GM04503 (cell line): ENCODE measurements around the gene IGF2BP3.

Source experiments
- DNase-seq: peaks from one replicate; pipeline ENCODE4 v3.0.0-alpha.2; 2012; ENCODE audit warnings: low read depth

IGF2BP3 gene

DNA sequence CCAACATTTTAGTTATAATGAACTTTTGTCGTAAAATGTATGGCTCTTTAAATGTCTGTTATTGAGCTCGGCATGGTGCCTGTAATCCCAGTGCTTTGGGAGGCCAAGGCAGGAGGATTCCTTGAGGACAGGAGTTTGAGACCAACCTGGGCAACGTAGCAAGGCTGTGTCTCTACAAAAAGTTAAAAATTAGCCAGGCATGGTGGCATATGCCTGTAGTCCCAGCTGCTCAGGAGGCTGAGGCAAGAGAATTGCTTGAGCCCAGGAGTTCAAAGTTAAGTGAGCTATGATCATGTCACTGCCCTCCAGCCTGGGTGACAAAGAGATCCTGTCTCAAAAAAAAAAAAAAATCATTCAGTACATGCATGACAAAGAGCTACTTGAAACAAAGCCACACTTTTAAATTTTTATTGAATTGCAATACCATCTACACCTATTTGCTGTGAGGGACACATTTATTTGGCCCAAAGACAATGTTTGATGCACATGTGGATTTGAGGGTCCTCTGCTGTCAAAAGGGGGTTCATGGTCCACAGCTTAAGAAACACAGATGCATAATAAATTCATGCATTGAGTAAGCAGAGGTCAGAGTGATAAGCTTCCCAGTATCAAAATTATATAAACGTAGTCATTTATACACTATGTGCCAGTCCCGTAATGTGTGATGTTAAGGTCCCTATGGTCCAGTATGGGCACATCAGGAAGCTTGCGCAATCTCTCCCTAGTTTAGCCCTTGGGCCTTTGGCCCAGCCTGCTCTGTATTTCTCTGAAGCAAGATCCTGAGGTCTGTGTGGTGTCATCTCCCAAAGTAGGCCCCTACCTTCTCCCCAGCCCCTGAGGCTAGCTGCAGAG, 175.5 kb downstream of the IGF2BP3 start:
- DNase-seq, result no peak

DNA sequence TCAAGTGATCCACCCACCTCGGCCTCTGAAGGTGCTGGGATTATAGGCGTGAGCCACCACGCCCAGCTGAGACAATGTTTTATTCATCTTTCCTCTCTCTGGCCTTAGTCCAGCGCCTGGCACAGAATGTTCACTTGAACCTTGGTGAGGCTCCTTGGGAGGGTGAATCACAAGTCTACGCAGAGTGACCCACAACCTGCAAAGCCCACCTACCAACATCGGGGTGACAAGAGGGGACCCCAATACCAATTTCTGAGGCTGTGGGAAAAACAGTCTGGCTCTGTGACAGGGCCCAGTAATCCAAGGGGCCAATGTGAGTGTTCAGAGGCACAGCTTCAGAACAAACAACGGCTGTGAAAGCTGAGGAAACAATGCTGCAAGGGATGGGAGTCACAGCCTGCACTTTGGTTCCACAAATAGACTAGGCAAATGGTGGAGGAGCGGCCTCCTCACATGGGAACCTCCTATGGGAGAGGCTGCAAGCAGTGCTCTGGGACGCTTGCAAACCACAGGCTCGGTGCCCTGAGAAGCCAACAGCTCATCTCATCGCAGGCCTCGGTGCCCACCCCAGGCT, 176.7 kb downstream of the IGF2BP3 start:
- no peak for DNase-seq

DNA sequence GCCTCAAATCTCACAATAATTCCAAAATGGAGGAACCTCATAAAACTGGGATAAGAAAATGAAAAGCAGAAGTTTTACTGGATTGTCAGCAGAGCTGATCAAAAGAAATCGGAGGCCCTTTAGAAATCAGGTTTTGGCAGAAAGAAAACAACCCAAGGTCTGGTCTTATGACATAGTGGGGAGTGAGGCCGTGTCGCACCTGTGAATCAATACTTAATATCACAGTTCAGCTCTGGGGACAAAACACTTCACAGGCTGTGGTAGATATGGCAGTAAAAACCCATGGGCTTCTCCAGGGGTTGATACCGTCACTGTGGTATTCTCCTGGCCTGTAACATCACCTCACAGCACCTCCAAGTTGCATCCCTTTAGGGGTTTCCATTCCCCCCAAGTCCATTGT, 177.7 kb downstream of the IGF2BP3 start:
- no peak for DNase-seq

DNA sequence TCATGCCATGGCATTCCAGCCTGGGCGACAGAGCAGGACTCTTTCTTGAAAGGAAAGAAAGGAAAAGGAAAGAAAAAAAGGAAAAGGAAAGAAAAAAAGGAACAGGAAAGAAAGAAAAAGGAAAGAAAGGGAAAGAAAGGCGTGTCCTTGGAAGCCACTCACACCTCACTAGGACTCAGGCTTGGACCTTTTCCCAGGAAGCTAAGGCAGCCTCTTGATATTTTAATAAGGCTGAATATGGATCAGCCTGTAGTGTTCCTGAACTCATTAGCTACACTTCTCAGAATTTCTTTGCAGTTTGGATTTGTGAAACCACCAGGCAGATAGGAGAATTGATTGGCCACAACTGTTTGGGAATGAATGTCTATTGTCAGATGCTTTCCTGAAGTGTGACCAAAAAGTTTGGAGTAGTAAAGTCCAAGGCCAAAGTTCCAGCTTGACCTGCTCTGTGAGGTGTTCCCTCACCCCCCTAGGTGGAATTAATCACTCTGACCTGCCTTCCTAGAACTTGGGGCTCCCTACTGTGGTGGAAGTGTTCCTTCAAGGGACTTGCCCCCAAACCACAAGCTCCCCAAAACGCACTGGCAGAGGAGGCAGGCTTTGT, 178.2 kb downstream of the IGF2BP3 start:
- DNase-seq, result no peak

DNA sequence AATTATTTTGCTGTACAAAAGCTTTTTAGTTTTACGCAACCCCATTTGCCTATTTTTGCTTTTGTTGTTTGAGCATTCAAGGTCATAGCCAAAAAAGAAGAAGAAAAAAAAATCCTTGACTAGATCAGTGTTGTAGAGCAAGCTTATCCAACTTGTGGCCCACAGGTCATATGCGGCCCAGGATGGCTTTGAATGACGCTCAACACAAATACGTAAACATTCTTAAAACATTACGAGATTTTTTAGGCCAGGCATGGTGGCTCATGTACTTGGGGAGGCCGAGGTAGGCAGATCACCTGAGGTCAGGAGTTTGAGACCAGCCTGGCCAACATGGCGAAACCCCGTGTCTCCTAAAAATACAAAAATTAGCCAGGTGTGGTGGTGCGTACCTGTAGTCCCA, 179.3 kb downstream of the IGF2BP3 start:
- DNase-seq, result no peak

DNA sequence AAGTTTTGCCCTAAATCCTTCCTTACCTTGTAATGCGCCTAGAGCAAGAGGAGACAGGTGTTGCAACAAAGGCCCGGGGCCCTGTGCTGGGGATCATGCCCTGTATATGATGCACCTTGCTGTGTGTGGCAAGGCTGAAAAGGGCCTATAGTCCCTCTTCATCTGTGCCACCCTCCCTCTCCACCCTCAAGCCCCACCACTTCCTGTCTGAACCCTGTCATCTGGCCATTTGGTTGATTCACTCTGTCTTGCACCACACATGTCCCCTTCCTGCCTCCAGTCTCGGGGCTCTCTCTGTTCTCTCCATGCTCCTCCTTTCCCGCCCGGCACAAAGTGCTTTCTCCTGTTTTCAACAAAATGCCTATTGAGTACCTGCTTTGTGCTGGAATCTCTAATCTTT, 182.7 kb downstream of the IGF2BP3 start:
- DNase-seq, result no peak

DNA sequence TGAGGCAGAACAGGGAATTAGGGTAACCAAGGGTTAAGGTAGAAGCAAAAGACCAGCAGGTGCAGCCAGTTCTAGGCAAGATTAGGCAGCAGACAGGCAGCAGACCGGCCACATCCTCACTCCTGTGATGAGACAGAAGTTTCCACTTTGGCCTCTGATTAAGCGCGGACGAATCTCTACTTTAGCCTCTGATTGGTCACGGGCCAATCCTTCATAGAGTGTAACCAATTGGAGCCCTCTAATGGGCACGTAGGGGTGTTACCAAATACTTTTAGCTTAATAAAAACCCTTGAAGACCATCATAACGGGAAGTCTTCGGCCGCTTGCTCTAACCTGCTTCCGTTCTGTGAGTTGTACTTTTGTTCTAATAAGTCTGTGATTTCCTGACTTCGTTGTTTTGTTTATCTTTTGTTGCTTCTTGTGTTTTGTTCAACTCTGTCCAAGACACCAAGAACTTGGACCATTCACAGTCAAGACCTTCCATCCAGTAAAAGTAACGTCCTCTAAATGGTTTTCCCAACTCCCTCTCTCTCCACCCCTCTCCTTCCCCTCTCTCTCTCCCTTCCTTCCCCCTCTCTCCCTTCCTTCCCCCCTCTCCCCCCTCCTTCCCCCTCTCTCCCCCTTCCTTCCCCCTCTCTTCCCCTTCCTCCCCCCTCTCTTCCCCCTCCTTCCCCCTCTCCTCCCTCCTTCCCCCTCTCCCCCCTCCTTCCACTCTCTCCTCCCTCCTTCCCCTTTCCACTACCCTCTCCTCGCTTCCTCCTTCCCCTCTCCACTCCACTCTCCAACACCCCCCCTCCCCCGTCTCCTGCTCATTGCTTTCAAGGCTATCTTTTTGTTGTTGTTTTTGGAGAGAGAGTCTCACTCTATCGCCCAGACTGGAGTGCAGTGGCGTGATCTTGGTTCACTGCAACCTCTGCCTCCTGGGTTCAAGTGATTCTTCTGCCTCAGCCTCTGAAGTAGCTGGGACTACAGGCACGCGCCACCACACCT, 184.3 kb downstream of the IGF2BP3 start:
- no peak for DNase-seq

DNA sequence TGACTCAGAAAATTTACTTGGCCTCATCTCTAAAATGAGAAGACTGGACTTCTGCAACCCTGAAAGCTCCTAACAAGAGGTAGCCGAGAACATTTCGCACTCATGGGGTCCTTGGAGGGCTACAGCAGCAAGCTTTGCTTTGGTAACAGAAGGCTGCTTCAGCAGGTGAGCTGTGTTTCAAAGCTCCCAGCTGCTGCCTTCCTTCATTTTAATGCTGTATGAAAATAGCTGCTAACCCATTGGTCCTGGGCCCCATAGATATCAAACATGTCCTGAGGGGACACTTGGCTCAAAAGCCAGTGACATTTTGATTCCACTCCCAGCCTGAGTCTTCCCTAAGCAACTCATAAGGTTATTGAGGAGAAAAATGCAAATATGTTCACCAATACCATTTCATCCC, 185.4 kb downstream of the IGF2BP3 start:
- no peak for DNase-seq

DNA sequence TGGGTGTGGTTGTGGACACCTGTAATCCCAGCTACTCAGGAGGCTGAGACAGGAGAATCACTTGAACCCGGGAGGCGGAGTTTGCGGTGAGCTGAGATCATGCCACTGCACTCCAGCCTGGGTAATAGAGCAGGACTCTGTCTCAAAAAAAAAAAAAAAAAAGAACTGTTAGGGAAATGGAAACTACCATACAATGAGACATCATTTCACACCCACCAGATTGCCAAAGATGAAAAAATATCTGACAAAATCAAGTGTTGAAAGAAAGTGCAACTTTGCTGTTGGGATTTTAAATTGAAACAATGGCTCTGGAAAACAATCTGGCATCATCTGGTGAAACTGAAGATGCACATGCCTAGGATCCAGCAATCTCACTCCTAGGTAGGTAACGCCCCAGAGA, 187.2 kb downstream of the IGF2BP3 start:
- no peak for DNase-seq

DNA sequence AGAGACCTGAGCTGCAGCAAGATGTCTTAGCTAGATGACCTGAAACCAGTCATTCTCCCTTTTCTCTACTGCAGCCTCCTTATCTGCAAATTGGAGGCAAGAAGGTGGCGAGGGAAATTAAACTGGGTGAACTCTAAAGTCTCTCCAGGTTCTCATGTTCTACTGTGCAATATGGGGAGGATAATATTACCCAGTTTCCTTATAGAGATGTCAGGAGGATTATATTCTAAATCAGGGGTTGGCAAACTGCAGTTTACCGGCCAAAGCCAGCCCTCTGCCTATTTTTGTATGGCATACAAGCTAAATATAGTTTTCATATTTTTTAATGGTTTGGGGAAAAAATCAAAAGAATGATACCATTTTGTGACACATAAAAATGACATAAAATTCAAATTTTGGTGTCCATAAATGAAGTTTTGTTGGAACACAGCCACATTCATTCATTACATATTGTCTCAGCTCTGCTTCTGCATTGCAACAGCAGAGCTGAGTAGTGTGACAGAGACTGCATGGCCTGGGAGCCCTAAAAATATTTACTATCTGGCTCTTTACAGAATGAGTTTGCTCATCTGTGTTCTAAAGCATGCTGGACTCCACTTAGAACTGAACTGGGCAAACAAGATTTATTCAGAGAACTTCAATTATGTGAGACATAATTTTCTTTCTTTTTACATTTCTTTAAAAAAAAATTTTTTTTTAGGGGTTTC, 190.3 kb downstream of the IGF2BP3 start:
- DNase-seq, result no peak

DNA sequence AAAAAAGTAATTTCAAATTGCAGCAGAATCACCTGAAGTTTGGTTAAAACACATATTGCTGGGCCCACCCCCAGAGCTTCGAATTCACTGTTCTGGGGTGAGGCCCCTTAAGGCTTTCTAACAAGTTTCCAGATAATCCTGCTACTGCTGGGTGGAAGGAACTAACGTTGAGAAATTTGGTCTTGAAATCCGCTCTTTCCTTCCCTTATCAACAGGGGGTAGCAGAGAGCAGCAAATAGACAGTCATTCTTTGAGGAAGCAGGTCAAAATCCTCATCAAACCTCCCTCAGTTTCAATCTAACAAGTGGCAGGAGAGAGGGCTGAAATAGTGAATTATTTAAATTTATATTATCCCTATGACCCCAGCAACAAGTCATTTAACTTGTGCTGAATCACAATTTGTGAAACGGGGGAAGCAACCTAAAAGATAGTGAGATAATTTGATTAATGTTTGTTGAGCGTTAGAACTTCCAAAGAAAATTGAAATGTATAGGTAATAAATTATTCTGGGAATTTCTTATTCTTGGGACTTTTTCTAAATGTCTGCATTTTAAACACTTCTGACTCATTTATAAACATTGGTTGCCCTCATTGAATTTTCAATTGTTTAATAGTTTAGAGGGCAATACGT, 192.8 kb downstream of the IGF2BP3 start:
- DNase-seq, result peak; percentile 27

DNA sequence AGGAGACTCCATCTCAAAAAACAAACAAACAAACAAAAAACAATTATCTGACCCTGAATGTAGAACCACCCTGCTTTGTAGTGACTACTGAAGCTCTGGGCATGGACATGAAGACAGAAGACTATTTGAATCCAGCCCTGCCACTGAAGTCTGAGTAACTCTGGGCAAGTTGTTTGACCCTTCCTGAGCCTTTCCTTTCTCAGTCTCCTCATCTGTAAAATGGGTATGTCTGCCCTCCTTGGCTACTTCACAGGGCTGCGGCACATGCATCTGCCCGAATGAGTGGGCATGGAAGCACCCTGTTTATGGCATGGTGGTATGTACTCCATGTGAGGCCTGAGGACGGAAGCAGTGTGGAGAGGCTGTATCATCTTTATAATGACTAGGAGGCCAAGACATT, 193.3 kb downstream of the IGF2BP3 start:
- no peak for DNase-seq

DNA sequence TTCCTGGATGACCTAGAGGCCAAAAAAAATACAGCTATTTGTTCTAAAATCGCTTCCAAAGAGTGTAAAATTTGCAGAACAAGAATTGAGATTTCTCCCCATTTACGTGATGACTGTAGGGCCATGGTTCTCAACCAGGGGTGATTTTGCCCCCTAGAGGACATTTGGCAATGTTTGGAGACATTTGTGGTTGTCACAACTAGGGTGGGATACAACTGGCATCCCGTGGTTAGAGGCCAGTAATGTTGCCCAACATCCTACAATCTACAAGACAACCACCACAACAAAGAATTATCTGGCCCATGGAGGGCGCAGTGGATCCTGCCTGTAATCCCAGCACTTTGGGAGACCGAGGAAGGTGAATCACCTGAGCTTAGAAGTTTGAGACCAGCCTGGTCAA, 193.9 kb downstream of the IGF2BP3 start:
- DNase-seq, result no peak

DNA sequence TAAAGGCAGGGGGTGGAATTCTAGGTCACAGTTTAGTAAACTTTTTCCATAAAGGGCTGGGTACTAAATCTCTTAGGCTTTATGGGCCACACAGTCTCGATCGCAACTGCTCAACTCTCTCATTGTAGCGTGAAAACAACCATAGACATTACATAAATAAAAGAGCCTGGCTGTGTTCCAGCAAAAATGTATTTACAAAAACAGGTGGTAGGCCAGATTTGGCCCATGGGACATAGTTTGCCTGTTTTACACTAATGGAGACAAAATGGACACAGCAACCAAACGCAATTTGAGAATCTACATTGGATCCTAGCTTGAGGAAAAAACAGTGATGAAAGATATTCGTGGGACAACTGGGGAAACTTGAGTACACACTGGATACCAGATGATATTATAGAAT, 194.4 kb downstream of the IGF2BP3 start:
- DNase-seq, result no peak

DNA sequence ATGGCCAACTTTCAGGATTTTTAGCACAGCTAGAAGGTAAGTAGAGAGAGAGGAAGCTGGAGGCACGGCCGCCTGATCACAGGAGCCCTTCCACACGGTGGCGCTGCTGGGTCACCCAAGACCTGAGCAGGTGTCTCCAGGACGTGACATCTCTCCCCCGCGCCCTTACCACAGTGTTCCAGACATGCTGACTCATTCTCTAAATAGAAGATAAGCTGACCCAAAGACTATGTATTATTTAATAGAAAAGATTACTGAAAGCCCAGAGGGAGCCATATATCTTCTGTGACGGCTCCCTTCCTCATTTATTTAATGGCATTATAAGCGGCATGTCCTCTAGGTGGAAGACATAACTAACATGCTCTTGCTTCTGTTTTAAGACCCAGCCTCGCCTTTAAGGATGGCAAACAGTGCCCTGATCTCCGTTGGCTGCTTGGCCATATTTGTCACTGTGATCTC, 197.1 kb downstream of the IGF2BP3 start:
- DNase-seq, result peak; percentile 10

DNA sequence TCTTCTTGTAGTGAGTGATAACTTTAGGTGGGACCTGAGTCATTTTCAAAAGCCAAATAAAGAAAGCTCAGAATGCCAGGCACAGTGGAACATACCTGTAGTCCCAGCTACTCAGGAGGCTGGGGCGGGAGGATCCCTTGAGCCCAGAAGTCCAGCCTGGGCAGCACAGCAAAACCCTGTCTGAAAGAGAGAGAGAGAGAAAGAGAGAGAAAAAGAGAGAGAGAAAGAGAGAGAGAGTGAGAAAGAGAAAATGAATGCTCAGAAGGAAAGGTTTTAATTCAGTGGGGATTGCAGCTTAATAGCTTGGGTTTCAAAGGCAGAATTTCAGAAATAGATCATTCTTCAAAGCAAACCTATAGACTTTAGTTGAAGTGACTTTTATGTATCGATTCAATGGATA, 198.0 kb downstream of the IGF2BP3 start:
- DNase-seq, result no peak

DNA sequence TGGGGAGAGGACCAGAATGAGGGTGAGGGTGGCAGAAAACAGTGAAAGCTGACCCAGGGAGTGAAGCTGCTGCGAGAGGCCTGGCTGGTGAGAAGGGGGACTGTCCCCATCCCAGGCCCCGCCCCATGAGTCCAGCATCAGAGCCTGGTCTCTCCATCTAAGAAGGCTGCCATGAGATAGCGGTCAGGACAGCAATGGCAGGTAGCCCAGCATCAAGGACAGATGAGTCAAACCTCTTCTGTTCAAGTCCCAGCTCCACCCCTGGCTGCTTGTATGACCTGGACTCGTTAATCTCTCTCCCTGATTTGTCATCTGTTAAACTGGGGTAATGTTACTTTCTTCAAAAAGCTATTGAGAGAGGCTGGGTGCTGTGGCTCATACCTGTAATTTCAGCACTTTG, 201.5 kb downstream of the IGF2BP3 start:
- DNase-seq, result no peak

DNA sequence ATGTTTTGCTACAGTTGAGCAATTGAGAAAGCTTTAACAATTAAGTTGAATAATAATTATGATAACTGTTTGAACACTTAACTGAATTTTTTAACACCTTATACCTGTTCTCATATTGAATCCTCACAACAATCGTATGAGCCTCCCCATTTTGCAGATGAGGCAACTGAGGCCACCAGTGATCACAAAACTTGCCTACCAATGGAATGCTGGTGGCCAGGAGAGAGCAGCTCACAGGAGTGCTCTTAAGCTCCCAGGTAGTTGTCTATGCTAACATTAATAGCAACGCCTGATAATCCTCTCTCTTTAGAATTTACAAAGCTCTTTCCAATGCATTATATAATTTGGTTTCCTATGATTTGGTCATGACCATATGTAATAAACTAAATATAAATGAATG, 202.1 kb downstream of the IGF2BP3 start:
- no peak for DNase-seq

DNA sequence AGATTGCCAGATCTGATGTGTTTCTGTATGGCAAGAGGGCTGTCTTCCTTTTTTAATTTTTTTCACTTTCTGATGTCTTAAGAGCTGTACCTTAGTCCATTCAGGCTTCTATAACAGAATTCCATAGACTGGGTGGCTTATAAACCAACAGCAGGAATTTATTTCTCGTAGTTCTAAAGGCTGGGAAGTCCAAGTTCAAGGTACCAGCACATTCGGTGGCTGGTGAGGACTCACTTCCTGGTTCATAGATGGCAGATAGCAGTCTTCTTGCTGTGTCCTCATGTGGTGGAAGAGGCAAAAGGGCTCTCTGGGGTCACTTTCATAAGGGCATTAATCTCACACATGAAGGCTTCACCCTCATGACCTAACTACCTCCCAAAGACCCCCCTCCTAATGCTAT, 202.9 kb downstream of the IGF2BP3 start:
- no peak for DNase-seq

DNA sequence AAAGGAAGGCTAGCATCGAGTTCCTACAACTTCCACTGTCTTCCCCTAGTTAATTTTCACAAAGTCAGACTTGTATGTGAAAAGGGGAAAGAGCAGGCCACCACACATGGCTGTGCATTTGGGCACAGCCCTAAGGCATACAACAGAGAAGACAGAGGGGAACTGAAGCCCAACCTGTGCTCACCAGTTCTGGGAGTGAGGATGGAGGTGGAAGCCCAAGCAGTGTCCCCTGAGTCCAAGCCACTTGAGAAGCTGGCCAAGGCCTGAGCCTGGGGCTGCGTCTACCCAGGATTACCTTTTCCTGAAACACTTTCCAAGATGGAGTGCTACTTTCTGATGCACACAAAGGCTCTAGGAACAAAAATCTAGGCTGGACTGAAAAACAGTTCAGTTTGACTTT, 203.4 kb downstream of the IGF2BP3 start:
- no peak for DNase-seq

DNA sequence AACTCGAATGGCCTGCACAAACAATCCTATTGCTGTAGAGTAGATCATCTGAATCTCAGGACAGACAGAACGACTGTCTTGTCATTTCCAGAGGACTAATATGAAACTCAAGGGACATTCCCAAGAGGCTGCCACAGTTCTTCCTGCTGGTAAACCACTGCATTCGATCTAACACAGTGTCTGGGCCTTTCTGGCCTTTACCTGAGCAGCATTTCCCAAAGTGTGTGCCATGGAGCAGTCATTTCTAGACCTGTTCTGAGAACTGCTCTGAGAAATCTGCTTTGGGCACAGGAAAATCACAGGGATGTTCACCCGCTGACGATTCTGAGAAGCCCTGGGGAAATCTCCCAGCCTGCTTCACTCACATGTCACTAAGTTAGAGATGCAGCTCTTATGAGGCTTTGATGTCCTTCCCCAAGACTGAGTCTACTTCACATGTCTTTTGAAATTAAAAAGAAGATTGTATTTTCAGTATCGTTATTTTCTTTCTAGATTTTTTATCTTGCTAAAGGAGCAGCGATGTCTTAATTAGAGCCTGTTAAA, 205.3 kb downstream of the IGF2BP3 start:
- no peak for DNase-seq
